GM23248 (cell line): Measurements from ENCODE around the gene RICTOR.

Experiments used
- EZH2 ChIP-seq: fragments of 200-600 bp; sonication (generic); IDR thresholded peaks from 2 replicates; pipeline ENCODE4 v1.6.1; 2018; ENCODE audit warnings: antibody characterized with exemption, mild to moderate bottlenecking; ENCODE audit not compliant: insufficient read depth, poor library complexity, severe bottlenecking
- EZH2phosphoT487 ChIP-seq: fragments of 200-600 bp; sonication (generic); IDR thresholded peaks from 2 replicates; pipeline ENCODE4 v1.6.1; 2018; ENCODE audit warnings: antibody characterized with exemption, moderate library complexity, mild to moderate bottlenecking, low read depth; ENCODE audit not compliant: insufficient read depth

GRCh38 chr5:39053189-39053588, 21.0 kb downstream of the RICTOR start:
- no peak for TF ChIP-seq EZH2
- TF ChIP-seq EZH2phosphoT487: no peak
